Measurements from ENCODE around the gene CGB8. TPM values are rescaled to one million over a fixed set of nuclear protein-coding genes. Genes with fewer than 3 reads are reported as not detected.
A peak's percentile ranks its signal among the peaks of the same experiment; 100 is the strongest.
"Not testable (repeated sequence)": the region's sequence is repeated elsewhere in the genome, so short reads cannot be mapped to it uniquely, and the experiment has no call there.

CGB8 gene
- total RNA-seq, 2 experiments from 2014 or later = not detected

DNA sequence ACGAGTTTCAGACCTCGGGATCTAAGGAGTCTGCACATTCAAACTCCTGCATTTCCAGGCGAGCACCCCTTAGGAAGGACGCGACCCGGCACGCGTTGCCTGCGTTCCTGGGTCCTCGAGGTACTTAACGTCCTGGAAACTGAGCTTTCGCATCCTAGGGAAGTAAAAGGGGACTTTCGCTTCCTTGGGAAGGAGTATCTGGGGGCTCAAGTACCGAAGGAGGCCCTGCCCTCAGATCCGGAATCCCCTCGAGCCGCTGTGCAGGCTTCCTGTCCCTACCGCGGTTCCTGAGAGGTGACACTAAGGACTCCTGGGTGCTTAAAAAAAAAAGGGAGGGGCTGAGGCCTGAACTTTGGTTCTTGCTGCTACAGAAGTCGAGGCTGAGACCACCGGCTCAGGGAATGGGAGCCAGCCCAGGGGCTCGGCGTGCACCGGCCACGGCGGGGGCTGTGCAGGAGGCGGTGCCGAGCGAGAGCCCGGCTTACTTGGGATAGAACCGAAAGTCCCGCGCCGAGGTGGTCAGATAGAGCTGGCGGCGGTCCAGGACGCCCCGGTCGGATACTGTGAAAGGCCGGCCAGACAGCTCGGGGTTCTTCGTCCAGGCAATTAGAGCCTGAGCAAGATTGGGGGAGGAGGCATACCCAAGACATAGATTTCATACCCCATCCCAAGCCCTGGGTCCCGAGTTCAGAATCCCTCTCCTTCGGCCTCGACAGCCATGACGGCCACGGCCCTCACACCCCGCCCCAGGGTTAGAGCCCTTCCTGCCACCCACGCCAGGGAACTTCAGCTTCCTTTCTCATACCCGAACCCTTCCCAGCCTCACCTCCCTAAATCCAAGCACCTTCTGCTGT, 30.3 kb downstream of the CGB8 start:
- Mint-ChIP-seq H3K4me3 (peak overlapping the region; percentile 82), H3K36me3 (ENCODE audit: low read depth) (peaks cover 10% of the 10 kb centered on the region), H3K4me1 (peaks cover 38% of the 10 kb centered on the region)
- ChIA-PET CTCF (interaction anchor here (0.8 to 6.0 kb wide), 6 partner anchors 13 to 180 kb away, joined by 3 to 52 read pairs (median 3); partner anchors contain the start of genes CGB2, GYS1 and RUVBL2), POLR2A (interaction anchor here (0.6 to 2.7 kb wide), 4 partner anchors 9 to 69 kb away, joined by 3 to 15 read pairs (median 3); partner anchors contain the start of genes GYS1 and RUVBL2)
- not testable (repeated sequence) for H3K9me3 Mint-ChIP-seq, H3K27ac Mint-ChIP-seq, H3K27me3 Mint-ChIP-seq
- peak; percentile 28 for DNase-seq

DNA sequence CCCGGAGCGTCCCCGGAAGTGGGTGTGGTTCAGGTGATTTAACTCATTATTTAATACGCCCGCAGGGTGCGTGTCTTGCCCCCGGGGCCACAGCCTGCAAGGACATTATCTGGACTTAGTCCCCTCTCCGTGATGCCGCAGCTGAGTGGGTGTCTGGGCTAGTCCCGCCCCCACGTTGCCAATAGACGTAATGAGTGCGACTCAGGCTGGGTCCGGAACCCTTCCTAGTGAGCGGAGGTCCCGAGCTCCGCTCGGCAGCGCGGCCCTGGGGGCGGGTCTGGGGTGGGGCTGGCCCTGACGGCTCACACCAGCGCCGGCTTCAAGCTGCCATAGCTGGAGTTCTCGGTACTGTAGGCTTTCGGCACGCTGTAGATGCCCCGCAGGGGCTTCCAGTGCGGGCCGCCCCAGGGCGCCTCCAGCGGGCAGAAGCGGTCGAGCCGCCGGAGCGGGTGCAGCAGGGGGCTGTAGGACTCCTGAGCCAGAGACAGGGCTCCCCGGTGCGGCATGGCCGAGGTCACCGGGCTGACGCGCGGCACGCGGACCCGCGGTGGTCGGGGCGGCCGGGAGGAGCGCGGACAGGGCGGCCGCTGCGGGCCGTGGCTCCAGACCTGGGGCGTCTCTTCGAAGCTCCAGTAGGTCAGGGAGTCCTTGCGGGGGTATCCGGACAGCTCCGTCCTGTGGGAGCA, 31.1 kb downstream of the CGB8 start:
- Mint-ChIP-seq H3K4me3 (peak overlapping the region; percentile 82), H3K27ac (no peak overlapping the region), H3K4me1 (peaks cover 38% of the 10 kb centered on the region), H3K9me3 (no peaks in the 10 kb centered on the region), H3K27me3 (peaks cover 9% of the 10 kb centered on the region), H3K36me3 (ENCODE audit: low read depth) (peaks cover 11% of the 10 kb centered on the region)
- ChIA-PET POLR2A (interaction anchor here (0.7 to 2.7 kb wide), 3 partner anchors 9 to 68 kb away, joined by 3 to 15 read pairs (median 3); partner anchors contain the start of genes GYS1 and RUVBL2), CTCF (interaction anchor here (0.8 to 6.0 kb wide), 3 partner anchors 18 to 77 kb away, joined by 3 to 52 read pairs (median 28); partner anchors contain the start of genes GYS1 and RUVBL2)
- DNase-seq = peak; percentile 72

DNA sequence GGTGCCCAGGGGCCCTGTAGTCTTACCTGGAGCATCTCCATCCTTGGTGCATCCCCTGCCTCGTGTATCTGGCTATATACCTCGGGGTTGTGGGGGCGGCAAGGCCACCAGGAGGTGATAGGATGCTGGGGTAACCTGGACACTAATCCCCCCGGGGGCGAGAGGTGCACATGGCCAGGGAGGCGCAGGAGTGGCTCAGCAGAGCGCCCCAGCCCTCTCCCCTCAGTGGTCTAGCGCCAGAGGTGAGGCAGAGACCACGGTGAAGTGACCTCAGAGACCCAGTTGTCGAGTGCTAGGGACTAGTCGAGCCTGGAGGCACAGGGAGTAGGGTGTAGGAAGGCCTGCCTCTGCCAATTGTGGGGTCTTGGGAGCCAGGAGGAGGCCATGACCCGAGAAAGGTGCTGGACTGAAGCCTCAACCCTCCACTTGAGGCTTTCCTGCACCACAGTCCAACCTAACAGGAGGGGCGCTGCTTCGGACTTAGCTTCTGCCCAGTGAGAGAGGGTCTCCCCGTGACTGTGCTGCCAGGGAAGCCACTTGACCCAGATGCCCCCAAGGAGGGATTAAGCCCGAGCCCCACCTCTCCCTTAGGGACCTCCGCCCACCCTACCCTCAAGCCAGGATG, 31.8 kb downstream of the CGB8 start, which contains the start of gene LHB:
Gene LHB, minus strand, starts transcription at position 51 of the 625 bp plus-strand sequence. Its CDS starts 10 bp downstream, at position 41.
- POLR2A ChIA-PET = interaction anchor here (2.7 kb wide), 1 partner anchor 24 kb away, joined by 15 read pairs; the partner anchor contains the start of genes GYS1 and RUVBL2
- Mint-ChIP-seq H3K9me3 (no peaks in the 10 kb centered on the region), H3K4me3 (peak within 1 kb of the TSS; percentile 82)

DNA sequence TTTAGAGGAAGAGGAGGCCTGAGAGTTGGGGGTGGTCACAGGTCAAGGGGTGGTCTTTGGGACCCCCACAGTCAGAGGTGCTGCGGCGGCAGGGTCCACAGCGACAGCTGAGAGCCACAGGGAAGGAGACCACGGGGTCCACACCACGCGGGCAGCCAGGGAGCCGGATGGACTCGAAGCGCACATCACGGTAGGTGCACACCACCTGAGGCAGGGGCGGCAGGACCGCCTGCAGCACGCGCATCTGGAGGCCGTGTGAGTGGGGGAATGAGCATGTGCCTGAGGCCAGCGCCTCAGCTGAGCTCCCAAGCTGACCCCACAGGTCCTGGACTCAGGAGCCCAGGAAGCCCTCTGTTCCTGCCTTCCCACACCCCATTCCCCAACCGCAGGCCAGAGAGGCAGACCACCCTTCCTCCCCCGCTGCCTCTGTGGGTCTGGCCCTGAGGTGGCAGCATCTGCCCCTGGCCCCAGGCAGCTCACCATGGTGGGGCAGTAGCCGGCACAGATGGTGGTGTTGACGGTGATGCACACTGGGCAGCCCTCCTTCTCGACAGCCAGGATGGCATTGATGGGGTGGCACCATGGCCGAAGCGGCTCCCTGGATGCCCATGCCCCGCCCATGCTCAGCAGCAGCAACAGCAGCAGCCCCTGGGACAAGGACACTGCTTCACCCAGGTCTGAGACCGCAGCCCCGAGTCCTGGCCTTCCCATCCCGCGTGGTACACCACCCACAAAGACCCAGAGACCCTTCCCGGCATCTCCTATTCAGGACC, 32.7 kb downstream of the CGB8 start:
- Mint-ChIP-seq H3K4me1 (peaks cover 31% of the 10 kb centered on the region), H3K36me3 (ENCODE audit: low read depth) (peaks cover 13% of the 10 kb centered on the region), H3K27ac (no peak overlapping the region), H3K27me3 (peaks cover 9% of the 10 kb centered on the region), H3K9me3 (no peaks in the 10 kb centered on the region), H3K4me3 (no peak overlapping the region)
- CTCF ChIA-PET = interaction anchor here (1.2 kb wide), 1 partner anchor 23 kb away, joined by 4 read pairs; the partner anchor contains the start of genes GYS1 and RUVBL2
- DNase-seq = no peak
- POLR2A ChIA-PET = no interaction called here

More for the DNA sequence above, 31.8 kb downstream of the CGB8 start, which contains the start of gene LHB:
- DNase-seq = no peak
- CTCF ChIA-PET = interaction anchor here (4.7 to 6.0 kb wide), 2 partner anchors 17 to 24 kb away, joined by 28 to 52 read pairs; partner anchors contain the start of genes GYS1 and RUVBL2
- peaks cover 11% of the 10 kb centered on the region for H3K36me3 Mint-ChIP-seq (ENCODE audit: low read depth)
- no peak within 1 kb of the TSS for H3K27ac Mint-ChIP-seq
- peaks cover 9% of the 10 kb centered on the region for H3K27me3 Mint-ChIP-seq
- peaks cover 38% of the 10 kb centered on the region for H3K4me1 Mint-ChIP-seq

DNA sequence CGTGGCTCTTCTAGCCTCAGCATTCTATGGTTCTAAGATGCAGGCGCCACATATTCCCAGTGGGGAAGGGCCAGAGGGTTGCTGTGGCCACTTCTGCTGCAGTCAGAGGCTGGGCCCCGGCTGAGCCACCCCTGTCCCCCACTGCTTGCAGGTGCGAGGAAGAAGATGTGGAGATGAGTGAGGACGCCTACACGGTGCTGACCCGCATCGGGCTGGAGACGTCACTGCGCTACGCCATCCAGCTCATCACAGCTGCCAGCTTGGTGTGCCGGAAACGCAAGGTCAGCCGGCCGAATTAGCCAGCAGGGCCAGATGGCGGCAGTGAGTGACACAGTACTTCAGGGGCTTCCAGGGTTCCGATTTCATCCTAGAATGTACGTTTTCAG, 34.0 kb downstream of the CGB8 start:
- Mint-ChIP-seq H3K27ac (no peak overlapping the region), H3K4me3 (no peak overlapping the region), H3K9me3 (no peaks in the 10 kb centered on the region), H3K4me1 (peaks cover 21% of the 10 kb centered on the region), H3K36me3 (ENCODE audit: low read depth) (peaks cover 22% of the 10 kb centered on the region), H3K27me3 (peaks cover 9% of the 10 kb centered on the region)
- no peak for DNase-seq
- ChIA-PET POLR2A (no interaction called here), CTCF (interaction anchor here (1.2 kb wide), 1 partner anchor 21 kb away, joined by 4 read pairs; the partner anchor contains the start of genes GYS1 and RUVBL2)

DNA sequence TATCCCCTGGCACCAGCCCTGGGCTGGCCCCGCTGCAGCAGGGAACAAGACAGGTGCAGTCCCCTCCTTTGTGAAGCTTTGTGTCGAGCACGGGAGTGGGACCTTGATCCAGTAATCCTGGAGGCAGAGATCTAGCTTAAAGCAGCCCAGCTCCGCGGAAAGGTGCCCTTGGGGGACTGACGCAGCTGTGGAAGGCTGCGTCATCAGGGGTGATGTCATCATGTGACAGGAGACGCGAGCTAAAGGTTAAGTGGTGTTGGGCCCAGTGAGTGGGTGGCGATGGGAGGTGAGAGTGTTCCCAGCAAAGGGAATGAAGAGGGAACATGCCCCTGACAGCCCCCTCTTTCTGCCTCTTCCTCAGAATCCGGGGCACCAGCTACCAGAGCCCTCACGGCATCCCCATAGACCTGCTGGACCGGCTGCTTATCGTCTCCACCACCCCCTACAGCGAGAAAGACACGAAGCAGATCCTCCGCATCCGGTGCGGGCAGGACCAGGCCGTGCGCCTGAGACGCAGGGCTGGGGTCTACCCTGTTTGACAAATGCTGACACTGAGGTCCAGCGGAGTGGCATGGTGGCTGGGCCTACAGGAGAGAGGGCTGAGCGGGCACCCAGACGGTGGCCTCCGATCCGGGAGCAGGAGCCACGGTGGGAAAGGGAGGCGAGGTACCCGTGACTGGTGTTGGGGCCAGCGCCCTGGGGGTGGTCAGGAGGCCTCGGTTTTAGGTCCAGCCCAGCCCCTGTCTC, 34.6 kb downstream of the CGB8 start:
- no peak overlapping the region for H3K4me3 Mint-ChIP-seq
- ChIA-PET POLR2A (interaction anchor here (0.5 to 1.5 kb wide), 3 partner anchors 21 to 544 kb away, joined by 3 to 5 read pairs (median 3); partner anchors contain the start of genes GYS1 and RUVBL2), CTCF (interaction anchor here (1.3 to 2.7 kb wide), 2 partner anchors 14 to 21 kb away, joined by 5 to 8 read pairs; partner anchors contain the start of genes GYS1 and RUVBL2)
- H3K4me1 Mint-ChIP-seq = peaks cover 16% of the 10 kb centered on the region
- no peak for DNase-seq
- H3K27me3 Mint-ChIP-seq = peaks cover 8% of the 10 kb centered on the region
- no peak overlapping the region for H3K27ac Mint-ChIP-seq
- H3K36me3 Mint-ChIP-seq (ENCODE audit: low read depth) = peaks cover 25% of the 10 kb centered on the region
- no peaks in the 10 kb centered on the region for H3K9me3 Mint-ChIP-seq

DNA sequence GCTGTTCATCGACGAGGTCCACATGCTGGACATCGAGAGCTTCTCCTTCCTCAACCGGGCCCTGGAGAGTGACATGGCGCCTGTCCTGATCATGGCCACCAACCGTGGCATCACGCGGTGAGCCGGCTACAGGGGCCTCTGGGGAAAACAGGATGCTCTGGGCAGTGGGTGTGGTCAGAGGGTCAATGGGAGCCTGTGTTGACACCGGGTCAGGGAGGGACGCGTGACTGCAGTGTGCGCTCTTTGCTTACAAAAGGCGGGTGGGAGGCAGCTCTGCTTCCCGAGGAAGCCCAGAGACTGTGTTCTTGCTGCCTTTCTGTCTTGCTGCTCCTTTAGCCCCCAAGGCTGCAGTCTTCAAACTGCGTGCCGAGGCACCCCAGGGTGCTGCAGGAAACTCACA, 37.7 kb downstream of the CGB8 start:
- Mint-ChIP-seq H3K27me3 (no peaks in the 10 kb centered on the region), H3K4me3 (no peak overlapping the region), H3K9me3 (no peaks in the 10 kb centered on the region), H3K36me3 (ENCODE audit: low read depth) (peaks cover 32% of the 10 kb centered on the region), H3K4me1 (no peaks in the 10 kb centered on the region), H3K27ac (no peak overlapping the region)
- POLR2A ChIA-PET = interaction anchor here (1.3 kb wide), 1 partner anchor 17 kb away, joined by 3 read pairs; the partner anchor contains the start of gene RUVBL2
- CTCF ChIA-PET = interaction anchor here (3.4 kb wide), 1 partner anchor 11 kb away, joined by 16 read pairs; no protein-coding TSS in a partner anchor
- DNase-seq = no peak

DNA sequence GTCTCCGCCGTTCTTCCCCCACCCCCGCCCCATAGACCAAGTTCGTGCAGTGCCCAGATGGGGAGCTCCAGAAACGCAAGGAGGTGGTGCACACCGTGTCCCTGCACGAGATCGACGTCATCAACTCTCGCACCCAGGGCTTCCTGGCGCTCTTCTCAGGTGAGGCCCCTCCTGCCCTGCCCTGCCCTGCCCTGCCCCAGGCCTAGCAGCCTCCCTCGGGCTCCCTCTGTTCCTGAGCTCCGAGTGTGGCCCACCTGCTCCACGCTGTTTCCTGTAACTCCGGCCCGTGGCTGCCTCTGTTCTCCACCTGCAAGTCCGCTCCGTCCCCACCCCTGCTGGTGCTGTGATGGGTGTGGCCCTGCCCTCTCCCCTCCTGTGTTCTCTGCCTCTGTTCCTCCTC, 38.5 kb downstream of the CGB8 start:
- Mint-ChIP-seq H3K4me1 (no peaks in the 10 kb centered on the region), H3K36me3 (ENCODE audit: low read depth) (peaks cover 30% of the 10 kb centered on the region), H3K27ac (no peak overlapping the region), H3K4me3 (no peak overlapping the region), H3K27me3 (no peaks in the 10 kb centered on the region), H3K9me3 (no peaks in the 10 kb centered on the region)
- no peak for DNase-seq
- ChIA-PET CTCF (interaction anchor here (0.8 to 3.4 kb wide), 3 partner anchors 11 to 87 kb away, joined by 3 to 16 read pairs (median 15); partner anchors contain the start of genes GYS1 and RUVBL2), POLR2A (no interaction called here)

DNA sequence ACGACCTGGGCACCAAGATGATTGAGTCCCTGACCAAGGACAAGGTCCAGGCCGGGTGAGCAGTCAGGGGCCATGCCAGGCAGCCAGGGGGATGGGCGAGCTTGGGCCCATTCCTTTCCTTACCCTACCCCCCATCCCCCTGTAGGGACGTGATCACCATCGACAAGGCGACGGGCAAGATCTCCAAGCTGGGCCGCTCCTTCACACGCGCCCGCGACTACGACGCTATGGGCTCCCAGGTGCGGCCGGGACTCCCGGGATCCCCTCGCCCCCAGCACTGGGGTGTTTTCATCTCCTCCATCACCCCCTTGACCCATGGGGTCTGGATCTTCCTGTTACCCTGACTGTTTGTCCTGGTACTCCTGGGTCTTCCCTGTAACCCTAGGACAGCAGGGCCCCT, 39.1 kb downstream of the CGB8 start:
- no peak overlapping the region for H3K4me3 Mint-ChIP-seq
- no peaks in the 10 kb centered on the region for H3K27me3 Mint-ChIP-seq
- H3K4me1 Mint-ChIP-seq = no peaks in the 10 kb centered on the region
- no peak for DNase-seq
- POLR2A ChIA-PET = no interaction called here
- peaks cover 36% of the 10 kb centered on the region for H3K36me3 Mint-ChIP-seq (ENCODE audit: low read depth)
- no peak overlapping the region for H3K27ac Mint-ChIP-seq
- no peaks in the 10 kb centered on the region for H3K9me3 Mint-ChIP-seq
- CTCF ChIA-PET = interaction anchor here (0.8 to 3.4 kb wide), 4 partner anchors 10 to 88 kb away, joined by 3 to 16 read pairs (median 16); partner anchors contain the start of genes GYS1 and RUVBL2

DNA sequence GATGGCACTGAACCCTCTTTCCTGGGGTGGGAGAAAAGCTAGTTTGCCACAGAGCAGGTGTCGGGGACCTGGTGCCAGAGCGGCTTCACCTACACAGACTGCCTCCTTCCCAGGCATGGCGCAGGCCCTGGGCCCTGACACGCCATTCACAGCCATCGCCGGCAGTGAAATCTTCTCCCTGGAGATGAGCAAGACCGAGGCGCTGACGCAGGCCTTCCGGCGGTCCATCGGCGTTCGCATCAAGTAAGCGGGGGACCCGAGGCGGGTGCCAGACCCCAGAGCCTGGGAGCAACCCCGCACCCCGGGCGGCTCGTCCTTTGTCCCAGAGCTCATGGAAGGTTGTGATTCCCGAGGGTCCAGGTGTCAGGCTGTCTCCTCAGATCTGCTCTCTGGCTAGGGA, 42.0 kb downstream of the CGB8 start:
- Mint-ChIP-seq H3K9me3 (no peaks in the 10 kb centered on the region), H3K27ac (no peak overlapping the region), H3K4me3 (no peak overlapping the region), H3K36me3 (ENCODE audit: low read depth) (peaks cover 37% of the 10 kb centered on the region), H3K27me3 (no peaks in the 10 kb centered on the region), H3K4me1 (no peaks in the 10 kb centered on the region)
- ChIA-PET POLR2A (interaction anchor here (1.0 kb wide), 1 partner anchor 14 kb away, joined by 3 read pairs; the partner anchor contains the start of genes GYS1 and RUVBL2), CTCF (no interaction called here)
- DNase-seq = no peak

DNA sequence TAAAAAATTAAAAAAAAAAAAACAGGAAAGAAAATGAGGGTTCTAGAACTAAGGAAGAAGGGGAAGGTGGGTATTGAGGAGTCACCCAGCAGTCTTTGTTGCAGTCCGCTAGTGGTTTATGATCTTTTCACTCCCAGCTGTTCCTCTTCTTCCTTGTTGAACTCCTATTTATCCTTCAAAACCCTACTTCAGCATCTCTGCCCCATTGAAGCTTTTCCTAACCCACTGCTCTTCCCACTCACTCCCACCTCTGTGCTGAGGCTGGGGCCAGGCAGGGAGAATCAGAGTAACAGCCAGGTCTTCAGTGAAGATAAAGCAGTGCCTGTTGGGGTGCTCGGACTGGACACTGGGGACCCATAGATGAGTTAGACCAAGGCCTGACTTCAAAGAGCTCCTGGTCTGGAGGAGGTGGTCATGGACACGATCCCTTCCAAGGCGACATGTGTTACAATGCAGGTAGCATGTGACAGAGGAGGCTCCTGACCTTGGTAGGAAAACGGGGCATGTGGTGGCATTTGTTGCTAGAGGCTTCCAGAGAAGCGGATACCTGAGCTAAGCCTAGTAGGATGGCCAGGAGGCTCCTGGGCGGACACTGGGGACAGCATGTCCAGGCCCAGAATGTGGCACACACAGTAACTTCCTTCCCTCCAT, 43.8 kb downstream of the CGB8 start:
- no peak overlapping the region for H3K27ac Mint-ChIP-seq
- peaks cover 27% of the 10 kb centered on the region for H3K36me3 Mint-ChIP-seq (ENCODE audit: low read depth)
- CTCF ChIA-PET = interaction anchor here (0.6 to 1.2 kb wide), 2 partner anchors 12 to 294 kb away, joined by 3 to 5 read pairs; partner anchors contain the start of genes GYS1 and RUVBL2
- no peaks in the 10 kb centered on the region for H3K9me3 Mint-ChIP-seq
- H3K4me3 Mint-ChIP-seq = no peak overlapping the region
- H3K27me3 Mint-ChIP-seq = no peaks in the 10 kb centered on the region
- DNase-seq = no peak
- POLR2A ChIA-PET = no interaction called here
- H3K4me1 Mint-ChIP-seq = no peaks in the 10 kb centered on the region
